Keratinocyte (primary cell): ENCODE data around the gene FNDC3B. TPM values are rescaled to one million over a fixed set of nuclear protein-coding genes. Genes with fewer than 3 reads are reported as not detected.

Experiments
- DNase-seq: peaks from one replicate; pipeline ENCODE4 v3.0.0-alpha.2; 2011; ENCODE audit warnings: low read depth, missing footprints, low spot score
- FAIRE-seq: peaks from 2 replicates; lab custom pipeline; 2011; peaks lifted over from hg19 to GRCh38; lab: Jason Lieb, UNC
- H2AFZ ChIP-seq: 2 replicates; pipeline ENCODE4 v1.6.0; 2012; ENCODE audit warnings: low read length, control low read depth, inconsistent platforms; ENCODE audit not compliant: control insufficient read depth
- H3K27ac ChIP-seq: 2 replicates; pipeline ENCODE4 v1.5.1; 2011; ENCODE audit warnings: low read length; ENCODE audit not compliant: control insufficient read depth, insufficient read depth
- H3K27me3 ChIP-seq: 3 replicates; pipeline ENCODE4 v1.6.0; 2011; ENCODE audit warnings: low read length; ENCODE audit not compliant: control insufficient read depth, insufficient read depth; ENCODE audit errors: extremely low read depth
- H3K36me3 ChIP-seq, 2 experiments: 2 replicates in 1 of 2; 3 replicates in 1 of 2; pipeline ENCODE4 v1.5.1; 2011; ENCODE audit warnings: low read length in 2 of 2, mild to moderate bottlenecking in 1 of 2; ENCODE audit not compliant: control insufficient read depth in 2 of 2, insufficient read depth in 2 of 2; ENCODE audit errors: extremely low read depth in 1 of 2
- H3K4me1 ChIP-seq: 3 replicates; pipeline ENCODE4 v1.5.1; 2011; ENCODE audit warnings: low read length; ENCODE audit not compliant: control insufficient read depth, insufficient read depth; ENCODE audit errors: extremely low read depth
- H3K4me2 ChIP-seq: 3 replicates; pipeline ENCODE4 v1.6.0; 2011; ENCODE audit warnings: low read depth, low read length; ENCODE audit not compliant: control insufficient read depth, insufficient read depth; ENCODE audit errors: extremely low read depth
- H3K4me3 ChIP-seq, 3 experiments: fragments of 200-600 bp in 1 of 3; sonication (generic) in 1 of 3; 2 replicates in 2 of 3; 3 replicates in 1 of 3; pipeline ENCODE4 v1.5.1; 2011 to 2016; ENCODE audit warnings: low read length in 3 of 3, mild to moderate bottlenecking in 3 of 3, control low read depth in 2 of 3, inconsistent platforms in 1 of 3, low read depth in 1 of 3, mixed read lengths in 1 of 3, mixed run types in 1 of 3, moderate library complexity in 1 of 3; ENCODE audit not compliant: control insufficient read depth in 2 of 3, insufficient read depth in 2 of 3; ENCODE audit errors: extremely low read depth in 1 of 3
- H3K79me2 ChIP-seq: 2 replicates; pipeline ENCODE4 v1.6.0; 2012; ENCODE audit warnings: low read length; ENCODE audit not compliant: control insufficient read depth, insufficient read depth
- H3K9ac ChIP-seq: 3 replicates; pipeline ENCODE4 v1.6.0; 2011; ENCODE audit warnings: low read length; ENCODE audit not compliant: control insufficient read depth, insufficient read depth; ENCODE audit errors: extremely low read depth
- H3K9me1 ChIP-seq: 3 replicates; pipeline ENCODE4 v1.6.0; 2011; ENCODE audit warnings: low read length; ENCODE audit not compliant: control insufficient read depth, insufficient read depth; ENCODE audit errors: extremely low read depth
- H3K9me3 ChIP-seq: 2 replicates; pipeline ENCODE4 v1.5.1; 2012; ENCODE audit warnings: low read depth, low read length; ENCODE audit not compliant: control insufficient read depth
- H4K20me1 ChIP-seq: 3 replicates; pipeline ENCODE4 v1.6.0; 2011; ENCODE audit warnings: low read length; ENCODE audit not compliant: control insufficient read depth, insufficient read depth; ENCODE audit errors: extremely low read depth
- CTCF ChIP-seq, 3 experiments: IDR thresholded peaks in 1 of 3; conservative IDR thresholded peaks in 1 of 3; optimal IDR thresholded peaks in 1 of 3; 2 replicates in 2 of 3; 3 replicates in 1 of 3; pipeline versions ENCODE3 to v1.5.1; 2011; ENCODE audit warnings: low read length in 3 of 3, mild to moderate bottlenecking in 3 of 3, moderate library complexity in 2 of 3, control low read depth in 1 of 3, inconsistent platforms in 1 of 3; ENCODE audit not compliant: insufficient read depth in 2 of 3; ENCODE audit errors: extremely low read depth in 1 of 3
- EZH2 ChIP-seq: IDR thresholded peaks from one replicate; pipeline ENCODE4 v1.6.1; 2012; ENCODE audit warnings: inconsistent platforms, mild to moderate bottlenecking, low read length, moderate library complexity
- dilution Hi-C: fragments of 300-500 bp; cut with MboI; formaldehyde crosslinking; loops from one replicate; pipeline ENCODE4 v1.7.0; 2020; ENCODE audit warnings: low sequenced_read_pairs; ENCODE audit not compliant: extremely low pct_ligation_motif_present
- polyA plus RNA-seq, 5 experiments: library from polyadenylated mRNA; depleted of rRNA in 3 of 5; stranded (reverse) in 3 of 5; stranded (forward) in 1 of 5; unstranded in 1 of 5; fragments of >200 nt; gene quantifications; 1 replicate in 1 of 5; 2 replicates in 3 of 5; 3 replicates in 1 of 5; pipeline versions ENCODE4 v1.2.1 to v1.2.3, GENCODE V29; 2011 to 2012; ENCODE audit warnings: missing spikeins in 2 of 5, low read depth in 1 of 5, low replicate concordance in 1 of 5

The FNDC3B gene
- polyA plus RNA-seq, 1 donor (not counting 4 experiments of a cell fraction or from before 2014, with no cell fraction given): 31.4 TPM

- FAIRE-seq: peak; percentile 44
- Histone ChIP-seq H3K9me1 (peaks cover 5% of the 10 kb centered on the region), H3K9ac (peak overlapping the region; percentile 25), H3K4me2 (peak overlapping the region; percentile 55), H4K20me1 (peaks cover 4% of the 10 kb centered on the region), H2AFZ (no peak overlapping the region), H3K36me3 (peaks cover 0 to 7% of the 10 kb centered on the region in 2 experiments), H3K27ac (peak overlapping the region; percentile 69), H3K9me3 (no peaks in the 10 kb centered on the region), H3K27me3 (no peaks in the 10 kb centered on the region), H3K4me1 (peaks cover 69% of the 10 kb centered on the region), H3K4me3 (no peak overlapping the region), H3K79me2 (peaks cover 55% of the 10 kb centered on the region)
- dilution Hi-C loops: no loop called here
- TF ChIP-seq EZH2: no peak
- TF ChIP-seq CTCF (optimal IDR thresholded peaks at IDR 0.05 in 1 of 3, IDR thresholded peaks at IDR 0.05 in 1 of 3, conservative IDR thresholded peaks at IDR 0.05 in 1 of 3; ENCODE audit: extremely low read depth in 1 of 3, insufficient read depth in 2 of 3, low read length in 3 of 3): no peak
- DNase-seq: no peak
Observed at GRCh38 chr3:172137287-172138192, 98.2 kb downstream of the FNDC3B start.

- Histone ChIP-seq H3K9me1 (peaks cover 5% of the 10 kb centered on the region), H3K27ac (peak overlapping the region; percentile 69), H4K20me1 (peaks cover 4% of the 10 kb centered on the region), H3K4me1 (peaks cover 73% of the 10 kb centered on the region), H3K9ac (peak overlapping the region; percentile 4), H3K27me3 (no peaks in the 10 kb centered on the region), H3K9me3 (no peaks in the 10 kb centered on the region), H3K4me3 (no peak overlapping the region), H3K4me2 (peak overlapping the region; percentile 55), H2AFZ (no peak overlapping the region), H3K36me3 (peaks cover 0 to 7% of the 10 kb centered on the region in 2 experiments), H3K79me2 (peaks cover 58% of the 10 kb centered on the region)
- dilution Hi-C loops: no loop called here
- TF ChIP-seq CTCF (optimal IDR thresholded peaks at IDR 0.05 in 1 of 3, IDR thresholded peaks at IDR 0.05 in 1 of 3, conservative IDR thresholded peaks at IDR 0.05 in 1 of 3; ENCODE audit: extremely low read depth in 1 of 3, insufficient read depth in 2 of 3, low read length in 3 of 3) (no peak), EZH2 (no peak)
- FAIRE-seq: no peak
- DNase-seq: no peak
Observed at GRCh38 chr3:172138193-172138537, 98.8 kb downstream of the FNDC3B start.
